HCT116 (cell line): ENCODE data around the gene OR5K2. TPM values are rescaled to one million over a fixed set of nuclear protein-coding genes. Genes with fewer than 3 reads are reported as not detected.

Source experiments
- ATAC-seq: fragments of 200-7000 bp; cut with Tn5 transposase; 2 replicates; pipeline ENCODE4 v1.9.1; 2020; ENCODE audit warnings: mild to moderate bottlenecking, moderate library complexity
- BruUV-seq: library from RNA; stranded (reverse); fragments of 400-500 nt; replicated peaks from 2 replicates; lab custom pipeline; 2021; lab: Mats Ljungman, UMichigan
- CTCF ChIA-PET: fragments of 300-600 bp; sonication (Branson Sonifier 250); formaldehyde crosslinking; loops from one replicate; lab custom pipeline; 2021; ENCODE audit warnings: antibody characterized with exemption; lab: Charles Lee
- POLR2A ChIA-PET: fragments of 300-600, 350-600 bp; sonication (Branson Sonifier 250); formaldehyde crosslinking; loops from one replicate; lab custom pipeline; 2021; ENCODE audit warnings: antibody characterized with exemption; lab: Charles Lee
- RAD21 ChIA-PET, 2 experiments: fragments of 300-600 bp; sonication (Branson Sonifier 250); formaldehyde crosslinking; loops; one replicate each; lab custom pipeline; 2023; ENCODE audit warnings: low total read pairs in 2 of 2; ENCODE audit not compliant: uncharacterized antibody in 2 of 2, unreplicated experiment in 2 of 2, low non-redundant PET in 1 of 2; lab: Charles Lee
- DNase-seq: peaks from one replicate; pipeline ENCODE4 v3.0.0-alpha.2; 2010; ENCODE audit warnings: low read depth, low spot score
- H2AFZ ChIP-seq: fragments of 200-600 bp; shearing (Covaris generic), sonication (generic); 2 replicates; pipeline ENCODE4 v1.6.1; 2017; ENCODE audit warnings: low read depth, mixed run types, mixed read lengths, antibody characterized with exemption, low read length; ENCODE audit not compliant: poor library complexity, severe bottlenecking
- H3K27ac ChIP-seq: 2 replicates; pipeline ENCODE4 v1.5.1; 2012; ENCODE audit warnings: low read depth, low read length
- H3K27me3 ChIP-seq: fragments of 200-600 bp; sonication (generic); 2 replicates; pipeline ENCODE4 v1.6.1; 2016; ENCODE audit warnings: mixed run types, low read length, mixed read lengths; ENCODE audit not compliant: insufficient read depth
- H3K36me3 ChIP-seq, 2 experiments: fragments of 200-500 bp in 1 of 2; fragments of 200-600 bp in 1 of 2; sonication (Bioruptor generic) in 1 of 2; sonication (generic) in 1 of 2; 2 replicates each; pipeline versions ENCODE4 v1.5.1 to v1.6.1; 2014 to 2016; ENCODE audit warnings: low read length in 2 of 2, inconsistent platforms in 1 of 2, mixed read lengths in 1 of 2, mixed run types in 1 of 2; ENCODE audit not compliant: insufficient read depth in 2 of 2, control insufficient read depth in 1 of 2
- H3K4me1 ChIP-seq, 2 experiments: fragments of 200-600 bp in 1 of 2; sonication (generic) in 1 of 2; 2 replicates each; pipeline versions ENCODE4 v1.5.1 to v1.6.1; 2012 to 2017; ENCODE audit warnings: low read length in 2 of 2, inconsistent platforms in 1 of 2, mild to moderate bottlenecking in 1 of 2, mixed read lengths in 1 of 2, mixed run types in 1 of 2, moderate library complexity in 1 of 2; ENCODE audit not compliant: insufficient read depth in 2 of 2, control insufficient read depth in 1 of 2
- H3K4me2 ChIP-seq: fragments of 200-600 bp; sonication (generic); 2 replicates; pipeline ENCODE4 v1.6.1; 2017; ENCODE audit warnings: mixed run types, low read length, mixed read lengths
- H3K4me3 ChIP-seq, 2 experiments: fragments of 200-600 bp in 1 of 2; sonication (generic) in 1 of 2; replicated peaks in 1 of 2; 2 replicates each; pipeline ENCODE4 v1.5.1; 2011 to 2016; ENCODE audit warnings: low read length in 2 of 2, control low read depth in 1 of 2, low read depth in 1 of 2, mild to moderate bottlenecking in 1 of 2, mixed read lengths in 1 of 2, mixed run types in 1 of 2
- H3K79me2 ChIP-seq: fragments of 200-600 bp; sonication (generic); 2 replicates; pipeline ENCODE4 v1.6.1; 2017; ENCODE audit warnings: mild to moderate bottlenecking, mixed run types, low read length, moderate library complexity, mixed read lengths; ENCODE audit not compliant: insufficient read depth
- H3K9ac ChIP-seq: fragments of 200-600 bp; sonication (generic); 2 replicates; pipeline ENCODE4 v1.6.1; 2016; ENCODE audit warnings: low read length, mixed read lengths
- H3K9me2 ChIP-seq: fragments of 200-600 bp; sonication (generic), shearing (Covaris generic); 2 replicates; pipeline ENCODE4 v1.6.1; 2017; ENCODE audit warnings: mixed run types, mild to moderate bottlenecking, moderate library complexity; ENCODE audit not compliant: insufficient read depth
- H3K9me3 ChIP-seq, 2 experiments: fragments of 200-500 bp in 1 of 2; fragments of 200-600 bp in 1 of 2; sonication (Bioruptor generic) in 1 of 2; sonication (generic) in 1 of 2; 2 replicates each; pipeline ENCODE4 v1.6.1; 2014 to 2017; ENCODE audit warnings: low read length in 2 of 2, mixed read lengths in 2 of 2, inconsistent platforms in 1 of 2, low read depth in 1 of 2, mild to moderate bottlenecking in 1 of 2, mixed run types in 1 of 2, moderate library complexity in 1 of 2; ENCODE audit not compliant: control insufficient read depth in 1 of 2, insufficient read depth in 1 of 2
- H4K20me1 ChIP-seq: fragments of 200-600 bp; sonication (generic), shearing (Covaris generic); 2 replicates; pipeline ENCODE4 v1.6.1; 2017; ENCODE audit warnings: mixed run types, mild to moderate bottlenecking, moderate library complexity; ENCODE audit not compliant: insufficient read depth
- CBX3 ChIP-seq: IDR thresholded peaks from 2 replicates; pipeline ENCODE4 v1.6.1; 2012; ENCODE audit warnings: low read depth
- CEBPB ChIP-seq: IDR thresholded peaks from 2 replicates; pipeline ENCODE4 v1.6.1; 2012; ENCODE audit warnings: low read depth
- EGR1 ChIP-seq: IDR thresholded peaks from 2 replicates; pipeline ENCODE4 v1.6.1; 2012; ENCODE audit warnings: low read depth
- ELF1 ChIP-seq: IDR thresholded peaks from 2 replicates; pipeline ENCODE4 v1.6.1; 2012; ENCODE audit warnings: low read depth, borderline replicate concordance
- FOSL1 ChIP-seq: IDR thresholded peaks from 2 replicates; pipeline ENCODE4 v1.6.1; 2012; ENCODE audit warnings: low read depth
- POLR2AphosphoS5 ChIP-seq: IDR thresholded peaks from 2 replicates; pipeline ENCODE4 v1.6.1; 2011; ENCODE audit warnings: mild to moderate bottlenecking, low read depth, low read length, moderate library complexity
- RAD21 ChIP-seq: IDR thresholded peaks from 2 replicates; pipeline ENCODE4 v1.6.1; 2012; ENCODE audit warnings: low read depth, mild to moderate bottlenecking
- SP1 ChIP-seq: IDR thresholded peaks from 2 replicates; pipeline ENCODE4 v1.6.1; 2012; ENCODE audit warnings: low read depth
- SRF ChIP-seq: IDR thresholded peaks from 2 replicates; pipeline ENCODE4 v1.6.1; 2012; ENCODE audit warnings: low read depth
- TCF7L2 ChIP-seq: IDR thresholded peaks from 2 replicates; pipeline ENCODE4 v1.7.0; 2011; ENCODE audit warnings: borderline replicate concordance, inconsistent platforms; ENCODE audit not compliant: insufficient read depth, insufficient read length; ENCODE audit errors: extremely low read depth
- YY1 ChIP-seq: IDR thresholded peaks from 2 replicates; pipeline ENCODE4 v1.6.1; 2011; ENCODE audit warnings: low read length, low read depth, moderate library complexity, mild to moderate bottlenecking; ENCODE audit not compliant: insufficient replicate concordance; ENCODE audit errors: extremely low read depth
- ZNF274 ChIP-seq: fragments of 200-500 bp; sonication (Bioruptor generic); IDR thresholded peaks from 2 replicates; pipeline ENCODE4 v1.6.1; 2014; ENCODE audit warnings: mild to moderate bottlenecking, low read depth, low read length, inconsistent platforms
- intact Hi-C: fragments of 100-400 bp; cut with micrococcal nuclease; formaldehyde crosslinking; loops from 2 replicates; pipeline ENCODE4 v1.10.0; 2022
- total RNA-seq: library from RNA; stranded (reverse); gene quantifications from one replicate; pipeline ENCODE4 v1.2.1, GENCODE V29; 2021; ENCODE audit not compliant: unreplicated experiment
- TF ChIP-seq, protein P1 (sequence below): IDR thresholded peaks from 2 replicates; pipeline ENCODE4 v1.6.1; 2012
- TF ChIP-seq, protein P2 (sequence below), 3 experiments: fragments of 200-600 bp in 1 of 3; sonication (generic) in 1 of 3; IDR thresholded peaks in 2 of 3; conservative IDR thresholded peaks in 1 of 3; 2 replicates each; pipeline ENCODE4 v1.5.1; 2012 to 2017; ENCODE audit warnings: low read depth in 2 of 3, low read length in 2 of 3, antibody characterized with exemption in 1 of 3, borderline replicate concordance in 1 of 3, control low read depth in 1 of 3, mild to moderate bottlenecking in 1 of 3, mixed read lengths in 1 of 3, mixed run types in 1 of 3, moderate library complexity in 1 of 3; ENCODE audit not compliant: insufficient read depth in 1 of 3
- TF ChIP-seq, protein P3 (sequence below): IDR thresholded peaks from 2 replicates; pipeline ENCODE4 v1.6.1; 2011; ENCODE audit warnings: mild to moderate bottlenecking, low read length, moderate library complexity; ENCODE audit not compliant: insufficient replicate concordance; ENCODE audit errors: extremely low read depth
- TF ChIP-seq, protein P4 (sequence below): IDR thresholded peaks from 2 replicates; pipeline ENCODE4 v1.6.1; 2012; ENCODE audit warnings: low read depth

OR5K2 gene
- total RNA-seq, 1 experiment from 2014 or later, result not detected

DNA sequence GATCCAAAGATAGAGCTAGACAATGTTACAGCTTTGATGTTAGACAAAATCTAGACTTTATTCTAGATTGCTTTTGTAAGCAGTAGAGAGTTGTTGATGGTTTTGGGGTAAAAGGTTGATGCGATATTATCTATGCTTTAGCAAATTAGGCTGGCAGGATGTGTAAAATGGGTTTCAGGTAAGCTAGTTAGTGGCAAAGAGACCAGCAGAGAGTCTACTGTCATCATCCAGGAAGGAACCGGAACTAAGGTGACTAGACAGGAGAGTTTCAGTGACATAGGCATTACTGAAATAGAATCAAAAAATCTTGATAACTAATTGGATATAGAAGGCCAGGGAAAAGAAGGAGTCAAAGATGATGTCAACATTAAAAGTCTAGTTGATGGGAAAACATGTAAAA lies 11.1 kb downstream of the OR5K2 start:
- H3K4me1 ChIP-seq, result peaks cover 51 to 53% of the 10 kb centered on the region in 2 experiments
- no peaks in the 10 kb centered on the region for H3K9me3 ChIP-seq
- BruUV-seq, result no TSS peak
- H3K9ac ChIP-seq, result no peak overlapping the region
- H3K4me2 ChIP-seq, result no peak overlapping the region
- H3K27me3 ChIP-seq, result no peaks in the 10 kb centered on the region
- intact Hi-C loops, result no loop called here
- no peaks in the 10 kb centered on the region for H3K79me2 ChIP-seq
- DNase-seq, result no peak
- no peak overlapping the region for H3K4me3 ChIP-seq
- no peak for ATAC-seq
- no peak for TF ChIP-seq ZNF274
- TF ChIP-seq CEBPB, result no peak
- TF ChIP-seq SRF, result no peak
- TF ChIP-seq, protein P1, sequence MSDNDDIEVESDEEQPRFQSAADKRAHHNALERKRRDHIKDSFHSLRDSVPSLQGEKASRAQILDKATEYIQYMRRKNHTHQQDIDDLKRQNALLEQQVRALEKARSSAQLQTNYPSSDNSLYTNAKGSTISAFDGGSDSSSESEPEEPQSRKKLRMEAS, result no peak
- no peak for TF ChIP-seq FOSL1
- TF ChIP-seq, protein P2, sequence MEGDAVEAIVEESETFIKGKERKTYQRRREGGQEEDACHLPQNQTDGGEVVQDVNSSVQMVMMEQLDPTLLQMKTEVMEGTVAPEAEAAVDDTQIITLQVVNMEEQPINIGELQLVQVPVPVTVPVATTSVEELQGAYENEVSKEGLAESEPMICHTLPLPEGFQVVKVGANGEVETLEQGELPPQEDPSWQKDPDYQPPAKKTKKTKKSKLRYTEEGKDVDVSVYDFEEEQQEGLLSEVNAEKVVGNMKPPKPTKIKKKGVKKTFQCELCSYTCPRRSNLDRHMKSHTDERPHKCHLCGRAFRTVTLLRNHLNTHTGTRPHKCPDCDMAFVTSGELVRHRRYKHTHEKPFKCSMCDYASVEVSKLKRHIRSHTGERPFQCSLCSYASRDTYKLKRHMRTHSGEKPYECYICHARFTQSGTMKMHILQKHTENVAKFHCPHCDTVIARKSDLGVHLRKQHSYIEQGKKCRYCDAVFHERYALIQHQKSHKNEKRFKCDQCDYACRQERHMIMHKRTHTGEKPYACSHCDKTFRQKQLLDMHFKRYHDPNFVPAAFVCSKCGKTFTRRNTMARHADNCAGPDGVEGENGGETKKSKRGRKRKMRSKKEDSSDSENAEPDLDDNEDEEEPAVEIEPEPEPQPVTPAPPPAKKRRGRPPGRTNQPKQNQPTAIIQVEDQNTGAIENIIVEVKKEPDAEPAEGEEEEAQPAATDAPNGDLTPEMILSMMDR (IDR thresholded peaks at IDR 0.05 in 2 of 3, conservative IDR thresholded peaks at IDR 0.05 in 1 of 3; ENCODE audit: borderline replicate concordance in 1 of 3, insufficient read depth in 1 of 3, low read depth in 2 of 3, low read length in 2 of 3), result no peak
- TF ChIP-seq EGR1, result no peak
- TF ChIP-seq RAD21, result no peak
- TF ChIP-seq POLR2AphosphoS5, result no peak
- no peak for TF ChIP-seq SP1
- TF ChIP-seq, protein P3, sequence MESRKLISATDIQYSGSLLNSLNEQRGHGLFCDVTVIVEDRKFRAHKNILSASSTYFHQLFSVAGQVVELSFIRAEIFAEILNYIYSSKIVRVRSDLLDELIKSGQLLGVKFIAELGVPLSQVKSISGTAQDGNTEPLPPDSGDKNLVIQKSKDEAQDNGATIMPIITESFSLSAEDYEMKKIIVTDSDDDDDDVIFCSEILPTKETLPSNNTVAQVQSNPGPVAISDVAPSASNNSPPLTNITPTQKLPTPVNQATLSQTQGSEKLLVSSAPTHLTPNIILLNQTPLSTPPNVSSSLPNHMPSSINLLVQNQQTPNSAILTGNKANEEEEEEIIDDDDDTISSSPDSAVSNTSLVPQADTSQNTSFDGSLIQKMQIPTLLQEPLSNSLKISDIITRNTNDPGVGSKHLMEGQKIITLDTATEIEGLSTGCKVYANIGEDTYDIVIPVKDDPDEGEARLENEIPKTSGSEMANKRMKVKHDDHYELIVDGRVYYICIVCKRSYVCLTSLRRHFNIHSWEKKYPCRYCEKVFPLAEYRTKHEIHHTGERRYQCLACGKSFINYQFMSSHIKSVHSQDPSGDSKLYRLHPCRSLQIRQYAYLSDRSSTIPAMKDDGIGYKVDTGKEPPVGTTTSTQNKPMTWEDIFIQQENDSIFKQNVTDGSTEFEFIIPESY, result no peak
- TF ChIP-seq, protein P4, sequence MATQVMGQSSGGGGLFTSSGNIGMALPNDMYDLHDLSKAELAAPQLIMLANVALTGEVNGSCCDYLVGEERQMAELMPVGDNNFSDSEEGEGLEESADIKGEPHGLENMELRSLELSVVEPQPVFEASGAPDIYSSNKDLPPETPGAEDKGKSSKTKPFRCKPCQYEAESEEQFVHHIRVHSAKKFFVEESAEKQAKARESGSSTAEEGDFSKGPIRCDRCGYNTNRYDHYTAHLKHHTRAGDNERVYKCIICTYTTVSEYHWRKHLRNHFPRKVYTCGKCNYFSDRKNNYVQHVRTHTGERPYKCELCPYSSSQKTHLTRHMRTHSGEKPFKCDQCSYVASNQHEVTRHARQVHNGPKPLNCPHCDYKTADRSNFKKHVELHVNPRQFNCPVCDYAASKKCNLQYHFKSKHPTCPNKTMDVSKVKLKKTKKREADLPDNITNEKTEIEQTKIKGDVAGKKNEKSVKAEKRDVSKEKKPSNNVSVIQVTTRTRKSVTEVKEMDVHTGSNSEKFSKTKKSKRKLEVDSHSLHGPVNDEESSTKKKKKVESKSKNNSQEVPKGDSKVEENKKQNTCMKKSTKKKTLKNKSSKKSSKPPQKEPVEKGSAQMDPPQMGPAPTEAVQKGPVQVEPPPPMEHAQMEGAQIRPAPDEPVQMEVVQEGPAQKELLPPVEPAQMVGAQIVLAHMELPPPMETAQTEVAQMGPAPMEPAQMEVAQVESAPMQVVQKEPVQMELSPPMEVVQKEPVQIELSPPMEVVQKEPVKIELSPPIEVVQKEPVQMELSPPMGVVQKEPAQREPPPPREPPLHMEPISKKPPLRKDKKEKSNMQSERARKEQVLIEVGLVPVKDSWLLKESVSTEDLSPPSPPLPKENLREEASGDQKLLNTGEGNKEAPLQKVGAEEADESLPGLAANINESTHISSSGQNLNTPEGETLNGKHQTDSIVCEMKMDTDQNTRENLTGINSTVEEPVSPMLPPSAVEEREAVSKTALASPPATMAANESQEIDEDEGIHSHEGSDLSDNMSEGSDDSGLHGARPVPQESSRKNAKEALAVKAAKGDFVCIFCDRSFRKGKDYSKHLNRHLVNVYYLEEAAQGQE, result no peak
- TF ChIP-seq ELF1, result no peak
- no peak for TF ChIP-seq YY1
- TF ChIP-seq CBX3, result no peak
- no peak for TF ChIP-seq TCF7L2
- RAD21 ChIA-PET, result no interaction called here
- POLR2A ChIA-PET, result no interaction called here
- no peak overlapping the region for H3K27ac ChIP-seq
- CTCF ChIA-PET, result no interaction called here
- H3K36me3 ChIP-seq, result no peaks in the 10 kb centered on the region
- no peaks in the 10 kb centered on the region for H3K9me2 ChIP-seq
- H4K20me1 ChIP-seq, result no peaks in the 10 kb centered on the region
- no peak overlapping the region for H2AFZ ChIP-seq
